Left ventricle myocardium inferior (tissue), 1 donor: ENCODE measurements around the gene RADIL. TPM values are rescaled to one million over a fixed set of nuclear protein-coding genes. Genes with fewer than 3 reads are reported as not detected.

ENCODE experiments used
- DNase-seq: peaks from one replicate; pipeline ENCODE4 v3.0.0-alpha.2; 2020
- H3K27ac ChIP-seq: fragments of 200-600 bp; replicated peaks from 2 replicates; pipeline ENCODE4 v1.8.0; 2021
- H3K27me3 ChIP-seq: fragments of 200-600 bp; 2 replicates; pipeline ENCODE4 v1.8.0; 2021; ENCODE audit warnings: low read depth
- H3K36me3 ChIP-seq: fragments of 200-600 bp; 2 replicates; pipeline ENCODE4 v1.8.0; 2021
- H3K4me1 ChIP-seq: fragments of 200-600 bp; 2 replicates; pipeline ENCODE4 v1.8.0; 2021
- H3K4me3 ChIP-seq: fragments of 200-600 bp; 2 replicates; pipeline ENCODE4 v1.8.0; 2021; ENCODE audit warnings: mild to moderate bottlenecking, moderate library complexity
- H3K9me3 ChIP-seq: fragments of 200-600 bp; replicated peaks from 2 replicates; pipeline ENCODE4 v1.8.0; 2021
- intact Hi-C: fragments of 100-400 bp; cut with micrococcal nuclease; formaldehyde crosslinking; loops from one replicate; pipeline ENCODE4 v1.11.0; 2022
- total RNA-seq: library from RNA; stranded (reverse); fragmentation: NEBNext Ultra II Directional; extraction: Animal tissue kit (Norgen Biotek cat#: 25700); gene quantifications from one replicate; pipeline ENCODE4 v1.2.1, GENCODE V29; 2021
- TF ChIP-seq, protein P1 (sequence below): fragments of 200-600 bp; IDR thresholded peaks from 2 replicates; pipeline ENCODE4 v1.8.0; 2021; ENCODE audit warnings: antibody characterized with exemption, mild to moderate bottlenecking, borderline replicate concordance
- donor health status: DM: no; HTN: yes; CAD: no; lungs with severe emphysema.

RADIL gene
- total RNA-seq, 1 donor from 2014 or later: 4.5 TPM

DNA sequence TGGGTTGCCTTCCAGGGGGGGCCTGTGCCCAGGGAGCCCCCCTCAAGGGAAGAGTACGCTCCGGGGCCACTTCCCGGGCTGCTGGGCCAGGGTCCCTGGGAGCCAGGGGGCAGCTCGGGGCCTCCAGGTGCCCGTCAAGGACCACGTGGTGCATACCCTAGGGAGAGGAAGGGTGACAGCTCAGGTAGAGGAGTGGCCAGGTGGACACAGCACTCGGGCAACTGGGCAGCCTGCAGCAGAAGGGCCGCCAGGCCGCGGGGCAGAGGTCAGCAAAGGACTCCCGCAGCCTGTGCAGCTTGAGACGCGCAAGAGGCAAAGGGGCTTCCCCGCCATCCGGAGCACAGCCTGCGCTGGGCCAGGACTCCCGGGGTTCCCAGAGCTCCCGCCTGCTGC is 81.7 kb downstream of the RADIL start:
- no peaks in the 10 kb centered on the region for H3K9me3 ChIP-seq
- H3K4me3 ChIP-seq: no peak overlapping the region
- H3K4me1 ChIP-seq: peaks cover 24% of the 10 kb centered on the region
- intact Hi-C loops: no loop called here
- TF ChIP-seq, protein P1, sequence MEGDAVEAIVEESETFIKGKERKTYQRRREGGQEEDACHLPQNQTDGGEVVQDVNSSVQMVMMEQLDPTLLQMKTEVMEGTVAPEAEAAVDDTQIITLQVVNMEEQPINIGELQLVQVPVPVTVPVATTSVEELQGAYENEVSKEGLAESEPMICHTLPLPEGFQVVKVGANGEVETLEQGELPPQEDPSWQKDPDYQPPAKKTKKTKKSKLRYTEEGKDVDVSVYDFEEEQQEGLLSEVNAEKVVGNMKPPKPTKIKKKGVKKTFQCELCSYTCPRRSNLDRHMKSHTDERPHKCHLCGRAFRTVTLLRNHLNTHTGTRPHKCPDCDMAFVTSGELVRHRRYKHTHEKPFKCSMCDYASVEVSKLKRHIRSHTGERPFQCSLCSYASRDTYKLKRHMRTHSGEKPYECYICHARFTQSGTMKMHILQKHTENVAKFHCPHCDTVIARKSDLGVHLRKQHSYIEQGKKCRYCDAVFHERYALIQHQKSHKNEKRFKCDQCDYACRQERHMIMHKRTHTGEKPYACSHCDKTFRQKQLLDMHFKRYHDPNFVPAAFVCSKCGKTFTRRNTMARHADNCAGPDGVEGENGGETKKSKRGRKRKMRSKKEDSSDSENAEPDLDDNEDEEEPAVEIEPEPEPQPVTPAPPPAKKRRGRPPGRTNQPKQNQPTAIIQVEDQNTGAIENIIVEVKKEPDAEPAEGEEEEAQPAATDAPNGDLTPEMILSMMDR: no peak
- H3K36me3 ChIP-seq: no peaks in the 10 kb centered on the region
- H3K27me3 ChIP-seq: no peaks in the 10 kb centered on the region
- no peak for DNase-seq
- no peak overlapping the region for H3K27ac ChIP-seq

DNA sequence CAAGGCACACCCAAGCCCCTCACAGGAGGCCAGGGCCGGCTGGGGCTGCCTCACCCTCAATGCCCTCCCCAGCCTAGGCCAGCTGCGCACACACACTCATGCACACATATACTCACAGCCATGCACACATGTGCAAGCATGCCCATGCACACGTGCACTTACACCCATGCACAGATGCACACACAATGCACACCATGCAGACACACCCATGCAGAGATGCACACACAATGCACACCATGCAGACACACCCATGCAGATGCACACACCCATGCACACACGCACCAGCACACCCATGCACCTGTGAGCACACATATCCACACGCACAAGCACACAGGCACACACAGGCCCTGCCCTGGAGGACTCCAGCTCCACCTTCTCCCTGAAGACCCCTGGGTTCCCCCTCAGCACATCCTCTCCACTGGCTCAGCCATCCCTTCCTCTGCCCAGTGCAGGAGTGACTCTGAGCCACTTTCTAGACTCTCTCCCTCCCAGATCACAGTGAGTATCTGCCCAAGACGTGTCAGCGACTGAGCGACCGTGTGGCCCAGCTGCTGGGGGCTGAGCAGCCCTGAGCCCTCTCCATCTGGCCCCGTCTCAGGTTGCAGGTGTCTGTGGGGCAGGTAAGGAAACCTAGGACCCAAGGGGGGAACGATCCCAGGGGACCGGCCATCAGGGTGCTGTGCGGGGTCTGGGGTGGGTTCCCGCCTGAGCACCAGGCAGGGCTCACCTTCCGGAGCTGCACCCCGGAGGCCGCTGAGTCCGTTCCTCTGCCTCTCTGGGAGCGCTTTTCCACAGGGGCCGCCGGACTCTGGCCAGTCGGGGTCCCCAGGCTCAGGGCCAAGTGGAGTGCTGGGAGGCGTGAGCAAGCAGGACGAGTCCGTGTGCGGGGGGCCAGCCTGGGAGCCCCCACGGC is 82.3 kb downstream of the RADIL start:
- DNase-seq: no peak
- Histone ChIP-seq H3K4me3 (no peak overlapping the region), H3K27me3 (no peaks in the 10 kb centered on the region), H3K4me1 (peaks cover 23% of the 10 kb centered on the region), H3K27ac (no peak overlapping the region), H3K9me3 (no peaks in the 10 kb centered on the region), H3K36me3 (no peaks in the 10 kb centered on the region)
- intact Hi-C loops: no loop called here
- TF ChIP-seq, protein P1: no peak

DNA sequence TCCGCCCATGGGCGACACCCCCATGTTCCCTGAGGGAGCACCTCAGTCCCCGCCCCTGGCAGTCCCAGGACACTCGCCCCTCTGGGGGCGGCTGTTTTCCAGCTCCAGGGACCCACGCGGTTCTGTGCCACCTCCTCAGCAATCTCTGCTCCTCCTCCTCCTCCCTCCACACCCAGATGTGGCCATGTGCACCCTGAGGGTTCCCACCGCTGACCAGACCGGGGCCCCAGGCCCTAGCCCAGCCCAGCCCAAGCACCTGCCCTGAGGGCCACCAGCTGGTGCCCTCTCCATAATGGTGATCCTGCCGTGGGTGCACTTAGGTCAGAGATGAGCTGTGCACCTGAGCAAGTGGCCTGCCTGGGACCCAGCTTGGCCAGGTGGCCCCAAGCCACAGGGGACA is 83.0 kb downstream of the RADIL start:
- TF ChIP-seq, protein P1: no peak
- Histone ChIP-seq H3K27me3 (no peaks in the 10 kb centered on the region), H3K36me3 (no peaks in the 10 kb centered on the region), H3K4me1 (peaks cover 23% of the 10 kb centered on the region), H3K4me3 (no peak overlapping the region), H3K9me3 (no peaks in the 10 kb centered on the region), H3K27ac (no peak overlapping the region)
- DNase-seq: no peak
- intact Hi-C loops: no loop called here

DNA sequence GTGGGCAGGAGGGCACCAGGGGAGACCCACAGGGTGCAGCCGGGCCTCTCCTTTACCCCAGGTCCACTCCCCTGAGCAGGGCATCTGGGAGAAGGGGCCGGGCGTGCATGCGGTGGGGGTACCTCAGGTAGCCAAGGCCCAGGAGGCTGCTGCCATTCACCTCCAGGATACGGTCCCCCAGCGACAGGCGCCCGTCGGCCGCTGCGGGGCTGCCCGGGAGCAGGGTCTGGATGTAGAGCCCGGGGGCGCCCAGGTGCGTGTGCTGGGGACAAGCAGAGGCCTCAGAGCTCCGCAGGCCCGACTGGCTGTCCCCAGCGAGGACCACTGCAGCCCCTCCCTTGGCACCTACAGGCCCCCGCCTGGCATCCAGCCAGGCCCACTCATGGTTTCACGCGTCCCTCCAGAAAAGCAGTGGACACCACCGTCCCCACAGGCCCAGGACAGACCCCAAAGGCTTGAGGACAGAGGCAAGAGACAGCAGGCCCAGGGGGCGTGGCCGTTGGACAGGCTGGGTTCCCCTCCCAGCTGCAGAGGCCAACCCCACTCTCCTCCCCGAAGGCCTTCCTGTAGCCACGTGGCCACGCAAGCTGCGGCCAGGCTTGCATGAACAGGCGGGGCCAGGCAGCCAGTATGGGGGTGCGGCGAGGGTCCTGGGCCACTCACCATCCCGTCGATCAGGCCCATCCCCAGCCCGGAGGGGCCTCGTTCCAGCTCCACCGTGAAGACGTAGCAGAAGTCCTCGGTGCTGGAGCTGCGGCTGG is 83.8 kb downstream of the RADIL start:
- H3K4me3 ChIP-seq: no peak overlapping the region
- TF ChIP-seq, protein P1: no peak
- H3K4me1 ChIP-seq: peaks cover 23% of the 10 kb centered on the region
- peak overlapping the region; percentile 33 for H3K27ac ChIP-seq
- no peaks in the 10 kb centered on the region for H3K27me3 ChIP-seq
- no peaks in the 10 kb centered on the region for H3K9me3 ChIP-seq
- DNase-seq: peak; percentile 72
- intact Hi-C loops: loop anchor here (10.0 kb wide), 1 partner anchor 285 kb away; no protein-coding TSS in a partner anchor
- H3K36me3 ChIP-seq: no peaks in the 10 kb centered on the region

DNA sequence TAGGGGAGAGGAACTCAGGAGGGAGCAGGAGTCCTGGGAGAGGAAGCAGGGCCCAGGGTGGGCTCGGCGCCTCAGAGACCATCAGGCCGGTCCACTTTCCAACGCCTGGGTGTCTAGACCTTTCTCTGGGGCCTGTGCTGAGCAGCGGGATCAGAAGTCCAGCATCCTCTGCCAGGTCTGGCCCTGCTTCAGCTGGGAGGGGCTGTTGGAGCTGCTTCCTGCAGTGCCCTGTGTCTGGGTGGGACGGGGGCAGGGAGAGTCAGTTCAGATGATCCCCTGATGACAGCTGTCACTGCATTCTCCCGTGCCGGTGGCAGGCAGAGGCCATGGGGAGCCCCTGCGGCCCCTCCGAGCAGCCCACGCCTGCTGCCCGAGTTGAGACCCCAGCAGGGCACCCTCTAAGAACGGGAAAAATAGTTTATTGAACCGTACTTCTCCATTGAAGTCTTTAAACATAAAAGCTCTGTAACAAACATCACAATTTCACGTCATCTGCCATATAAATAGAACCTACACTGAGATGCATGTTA is 84.7 kb downstream of the RADIL start:
- no peak for DNase-seq

More for the DNA sequence above, 84.7 kb downstream of the RADIL start:
- peaks cover 23% of the 10 kb centered on the region for H3K4me1 ChIP-seq
- H3K9me3 ChIP-seq: no peaks in the 10 kb centered on the region
- H3K27ac ChIP-seq: peak overlapping the region; percentile 57
- H3K27me3 ChIP-seq: no peaks in the 10 kb centered on the region
- intact Hi-C loops: loop anchor here (10.0 kb wide), 1 partner anchor 286 kb away; no protein-coding TSS in a partner anchor
- no peak overlapping the region for H3K4me3 ChIP-seq
- TF ChIP-seq, protein P1: no peak
- H3K36me3 ChIP-seq: no peaks in the 10 kb centered on the region
